Right atrium auricular region (tissue), 2 donors: ENCODE measurements around the gene FGF14. TPM values are rescaled to one million over a fixed set of nuclear protein-coding genes. Genes with fewer than 3 reads are reported as not detected.

ENCODE experiments used
- DNase-seq: peaks from one replicate; pipeline ENCODE4 v3.0.0-alpha.2; 2019; ENCODE audit warnings: low spot score
- H3K27ac ChIP-seq, 2 donors: fragments of 200-600 bp; sonication (generic); 1 replicate in 1 of 2; 2 replicates in 1 of 2; pipeline ENCODE4 v1.5.1; 2016 to 2019
- H3K27me3 ChIP-seq, 2 donors: fragments of 200-600 bp; sonication (generic); one replicate each; pipeline versions ENCODE4 v1.5.1 to v1.6.0; 2017 to 2019
- H3K36me3 ChIP-seq: fragments of 200-600 bp; sonication (generic); one replicate; pipeline ENCODE4 v1.5.1; 2016
- H3K4me1 ChIP-seq, 2 donors: fragments of 200-600 bp; sonication (generic); one replicate each; pipeline versions ENCODE4 v1.5.1 to v1.6.0; 2017 to 2019
- H3K4me3 ChIP-seq, 2 donors: fragments of 200-600 bp; sonication (generic); 1 replicate in 1 of 2; 2 replicates in 1 of 2; pipeline ENCODE4 v1.5.1; 2017 to 2019; ENCODE audit warnings: mild to moderate bottlenecking in 1 of 2, moderate library complexity in 1 of 2
- H3K9me3 ChIP-seq, 2 donors: fragments of 200-600 bp; sonication (generic); one replicate each; pipeline ENCODE4 v1.5.1; 2019
- total RNA-seq, 2 donors: library from RNA; depleted of rRNA; stranded (reverse); fragments of >200 nt; gene quantifications; one replicate each; pipeline ENCODE4 v1.1.0, GENCODE V29; 2016
- TF ChIP-seq, protein P1 (sequence below), 2 donors: fragments of 200-600 bp; sonication (generic); IDR thresholded peaks; one replicate each; pipeline ENCODE4 v1.5.1; 2019; ENCODE audit warnings: antibody characterized with exemption in 2 of 2

FGF14 gene
- 1 to 10 TPM; 1.3 to 1.7 TPM for total RNA-seq

DNA sequence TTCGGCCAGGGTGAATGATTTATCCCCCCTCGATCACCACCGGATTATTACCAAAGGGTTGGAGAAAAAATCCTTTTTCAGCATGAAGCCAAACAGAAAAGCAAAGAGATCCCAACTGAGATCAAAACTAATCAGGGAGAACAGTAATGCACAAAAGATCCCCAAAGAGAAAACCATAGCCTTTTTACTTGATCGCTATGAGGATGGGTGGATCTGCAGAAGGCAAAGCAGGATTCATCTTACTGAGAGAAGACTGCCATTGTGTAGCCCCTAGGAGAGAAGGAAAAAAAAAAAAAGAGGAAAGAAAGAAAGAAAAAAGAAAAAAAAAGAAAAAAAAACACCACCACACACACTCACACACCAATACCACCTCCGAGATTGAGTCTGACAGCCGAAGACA is at the start of gene FGF14:
TSS of gene FGF14 (minus strand) at position 283 of the 400 bp plus-strand sequence.
- no peaks in the 10 kb centered on the region for H3K9me3 ChIP-seq

DNA sequence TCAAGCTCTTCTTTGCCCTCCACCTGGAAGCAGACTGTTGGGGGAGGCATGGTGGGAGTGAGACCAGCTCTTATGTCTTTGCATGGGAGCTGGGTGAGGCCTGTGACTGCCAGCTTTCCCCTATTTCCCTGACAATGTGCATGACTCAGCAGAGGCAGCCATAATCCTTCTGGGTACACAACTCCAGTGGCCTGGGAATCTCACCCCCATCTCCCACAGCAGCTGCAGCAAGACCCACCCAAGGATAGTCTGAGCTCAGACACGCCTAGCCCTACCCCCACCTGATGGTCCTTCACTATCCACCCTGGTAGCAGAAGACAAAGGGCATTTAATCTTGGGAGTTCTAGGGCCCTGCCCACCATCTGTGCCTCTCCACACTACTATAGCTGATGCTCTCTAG is 41.4 kb upstream of the FGF14 start:
- Histone ChIP-seq H3K4me1 (no peaks in the 10 kb centered on the region), H3K4me3 (no peak overlapping the region), H3K27ac (no peak overlapping the region), H3K9me3 (no peaks in the 10 kb centered on the region), H3K27me3 (no peaks in the 10 kb centered on the region), H3K36me3 (no peaks in the 10 kb centered on the region)
- DNase-seq: no peak
- TF ChIP-seq, protein P1, sequence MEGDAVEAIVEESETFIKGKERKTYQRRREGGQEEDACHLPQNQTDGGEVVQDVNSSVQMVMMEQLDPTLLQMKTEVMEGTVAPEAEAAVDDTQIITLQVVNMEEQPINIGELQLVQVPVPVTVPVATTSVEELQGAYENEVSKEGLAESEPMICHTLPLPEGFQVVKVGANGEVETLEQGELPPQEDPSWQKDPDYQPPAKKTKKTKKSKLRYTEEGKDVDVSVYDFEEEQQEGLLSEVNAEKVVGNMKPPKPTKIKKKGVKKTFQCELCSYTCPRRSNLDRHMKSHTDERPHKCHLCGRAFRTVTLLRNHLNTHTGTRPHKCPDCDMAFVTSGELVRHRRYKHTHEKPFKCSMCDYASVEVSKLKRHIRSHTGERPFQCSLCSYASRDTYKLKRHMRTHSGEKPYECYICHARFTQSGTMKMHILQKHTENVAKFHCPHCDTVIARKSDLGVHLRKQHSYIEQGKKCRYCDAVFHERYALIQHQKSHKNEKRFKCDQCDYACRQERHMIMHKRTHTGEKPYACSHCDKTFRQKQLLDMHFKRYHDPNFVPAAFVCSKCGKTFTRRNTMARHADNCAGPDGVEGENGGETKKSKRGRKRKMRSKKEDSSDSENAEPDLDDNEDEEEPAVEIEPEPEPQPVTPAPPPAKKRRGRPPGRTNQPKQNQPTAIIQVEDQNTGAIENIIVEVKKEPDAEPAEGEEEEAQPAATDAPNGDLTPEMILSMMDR (IDR thresholded peaks at IDR 0.05): no peak

More for the DNA sequence above, at the start of gene FGF14:
- Histone ChIP-seq H3K27ac (peak within 1 kb of the TSS; percentile 75 to 77), H3K4me1 (peaks cover 0 to 20% of the 10 kb centered on the region in 2 donors), H3K36me3 (no peaks in the 10 kb centered on the region), H3K4me3 (peak within 1 kb of the TSS; percentile 58 to 74), H3K27me3 (no peaks in the 10 kb centered on the region)
- no peak for DNase-seq
- TF ChIP-seq, protein P1 (IDR thresholded peaks at IDR 0.05): no peak

GRCh38 chr13:102441085-102441484 is 39.2 kb upstream of the FGF14 start:
- H3K27ac ChIP-seq: no peak overlapping the region
- TF ChIP-seq, protein P1 (IDR thresholded peaks at IDR 0.05): no peak

DNA sequence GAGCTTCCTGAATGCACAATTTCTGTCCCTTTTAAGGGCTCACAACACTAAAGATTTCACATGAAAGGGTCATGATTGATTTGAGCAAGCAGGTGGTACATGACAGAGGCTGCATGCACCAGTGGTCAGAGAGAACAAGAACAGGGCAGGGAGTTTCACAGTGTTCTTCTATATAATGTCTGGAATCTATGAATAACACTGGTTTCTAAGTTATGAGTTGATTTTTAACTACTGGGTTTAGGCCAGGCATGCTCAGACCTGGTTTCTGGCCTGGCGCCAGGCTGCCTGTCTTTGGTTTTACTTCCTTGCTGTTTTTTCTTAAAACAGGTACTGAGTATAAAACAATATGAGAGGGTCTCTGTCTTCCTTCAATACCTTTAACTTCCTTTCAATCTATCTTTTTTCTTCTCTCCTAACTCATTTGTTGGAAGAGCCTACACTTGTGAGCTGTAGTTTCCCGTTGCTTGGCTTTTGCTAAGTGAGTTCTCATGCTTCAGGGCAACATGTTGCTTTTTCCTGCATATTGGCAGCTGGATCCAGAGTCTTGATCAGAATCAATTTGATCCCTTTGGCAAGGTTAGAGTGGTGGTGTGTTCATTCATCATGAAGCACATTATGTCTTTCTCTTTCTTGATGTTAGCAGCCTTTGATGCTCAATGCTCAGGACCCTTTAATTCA is 38.5 kb upstream of the FGF14 start:
- Histone ChIP-seq H3K4me3 (no peak overlapping the region), H3K36me3 (no peaks in the 10 kb centered on the region), H3K4me1 (no peaks in the 10 kb centered on the region), H3K27me3 (no peaks in the 10 kb centered on the region), H3K9me3 (no peaks in the 10 kb centered on the region), H3K27ac (no peak overlapping the region)
- TF ChIP-seq, protein P1 (IDR thresholded peaks at IDR 0.05): no peak
- no peak for DNase-seq

More at GRCh38 chr13:102441085-102441484, 39.2 kb upstream of the FGF14 start:
- Histone ChIP-seq H3K27me3 (no peaks in the 10 kb centered on the region), H3K4me3 (no peak overlapping the region), H3K4me1 (no peaks in the 10 kb centered on the region), H3K36me3 (no peaks in the 10 kb centered on the region), H3K9me3 (no peaks in the 10 kb centered on the region)
- DNase-seq: no peak

DNA sequence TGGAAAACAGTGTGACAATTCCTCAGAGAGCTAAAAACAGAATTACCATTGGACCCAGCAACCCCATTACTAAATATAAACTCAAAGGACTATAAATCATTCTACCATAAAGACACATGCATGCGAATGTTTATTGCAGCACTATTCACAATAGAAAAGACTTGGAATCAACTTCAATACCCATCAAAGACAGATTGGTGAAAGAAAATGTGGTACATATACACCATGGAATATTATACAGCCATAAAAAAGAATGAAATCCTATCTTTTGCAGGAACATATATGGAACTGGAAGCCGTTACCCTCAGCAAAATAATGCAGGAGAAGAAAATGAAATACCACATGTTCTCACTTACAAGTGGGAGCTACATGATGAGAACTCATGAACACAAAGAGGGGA is 20.8 kb upstream of the FGF14 start:
- no peaks in the 10 kb centered on the region for H3K36me3 ChIP-seq
- H3K27ac ChIP-seq: no peak overlapping the region
- H3K4me3 ChIP-seq: no peak overlapping the region
- no peak for DNase-seq
- H3K4me1 ChIP-seq: no peaks in the 10 kb centered on the region
- H3K27me3 ChIP-seq: no peaks in the 10 kb centered on the region
- peaks cover 13 to 45% of the 10 kb centered on the region in 2 donors for H3K9me3 ChIP-seq
- TF ChIP-seq, protein P1 (IDR thresholded peaks at IDR 0.05): no peak
